Inferior parietal cortex (tissue), 1 donor: ENCODE data around the gene ELOA.
"Not testable (repeated sequence)": the region's sequence is repeated elsewhere in the genome, so short reads cannot be mapped to it uniquely, and the experiment has no call there.

ENCODE experiments used
- DNase-seq: peaks from one replicate; pipeline ENCODE4 v3.0.0-alpha.2; 2016; ENCODE audit errors: extremely low spot score

ELOA gene

DNA sequence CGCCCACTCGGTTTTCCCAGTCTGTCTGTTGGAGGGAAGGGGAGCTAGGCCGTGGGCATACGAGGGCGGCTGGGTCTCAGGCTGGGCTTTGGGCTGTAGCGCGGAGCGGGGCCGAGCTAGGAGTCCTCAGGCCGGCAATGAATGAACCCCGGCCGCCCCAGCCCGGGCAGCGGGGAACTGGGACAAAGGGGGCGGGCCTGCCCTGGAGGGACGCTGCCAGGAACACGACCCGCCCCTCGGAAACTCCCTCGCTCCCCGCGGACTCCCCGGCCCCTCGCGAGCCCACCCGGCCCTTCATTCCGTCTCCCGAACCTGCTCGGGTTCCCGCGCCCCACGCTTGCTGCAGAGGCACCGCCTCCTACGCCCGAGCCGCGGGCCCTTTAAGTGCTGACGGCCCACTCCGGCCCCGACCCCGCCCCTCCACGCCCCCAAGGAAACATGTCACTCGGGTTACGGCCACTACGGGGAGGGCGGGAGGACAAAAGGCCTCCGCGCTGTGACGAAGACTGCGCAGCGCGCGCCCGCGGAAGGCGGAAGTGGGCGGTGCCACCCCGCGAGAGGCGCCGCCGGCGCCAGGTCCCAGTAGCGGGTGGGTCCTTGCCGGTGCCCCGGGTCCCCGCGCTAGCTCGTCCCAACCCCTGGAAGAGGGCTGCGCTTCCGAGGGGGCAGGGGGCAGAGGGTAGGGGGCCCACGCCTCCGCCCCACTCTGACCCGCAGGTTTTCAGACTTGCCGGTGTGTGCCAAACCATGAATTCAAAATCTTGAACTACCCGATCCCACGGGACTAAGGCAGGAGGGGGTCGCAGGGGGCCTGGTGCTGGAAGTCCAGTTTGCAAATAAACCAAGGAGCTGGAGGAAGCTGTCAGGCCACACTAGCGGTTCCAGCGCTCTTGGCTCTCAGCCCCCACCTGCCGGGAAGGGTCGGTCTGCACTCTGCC, 57.4 kb downstream of the ELOA start, which contains the start of gene GALE:
GALE (minus strand) TSS at position 355 of the 938 bp plus-strand sequence. CDS start 1,747 bp downstream, outside the sequence.
- DNase-seq: peak; percentile 95

DNA sequence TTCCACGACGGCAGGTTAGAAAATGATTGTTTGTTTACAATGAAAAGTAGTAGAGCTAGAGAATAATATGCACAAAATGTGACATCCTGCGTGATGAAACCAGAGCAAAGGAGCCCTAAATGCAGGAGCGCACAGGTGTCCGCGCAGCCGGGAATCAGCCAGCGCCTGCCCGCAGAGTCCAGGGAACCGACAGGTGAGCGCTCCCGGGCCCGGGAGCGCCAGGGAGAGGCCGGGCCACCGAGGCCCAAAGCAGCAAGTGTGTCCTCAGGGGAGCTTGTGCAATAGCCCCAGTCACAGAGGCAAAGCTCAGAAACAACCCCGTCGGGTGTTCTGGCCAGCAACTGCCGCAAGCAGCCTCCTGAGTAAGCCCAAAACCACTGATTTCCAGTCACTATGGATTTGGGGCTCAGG, 58.1 kb downstream of the ELOA start:
- DNase-seq: no peak

DNA sequence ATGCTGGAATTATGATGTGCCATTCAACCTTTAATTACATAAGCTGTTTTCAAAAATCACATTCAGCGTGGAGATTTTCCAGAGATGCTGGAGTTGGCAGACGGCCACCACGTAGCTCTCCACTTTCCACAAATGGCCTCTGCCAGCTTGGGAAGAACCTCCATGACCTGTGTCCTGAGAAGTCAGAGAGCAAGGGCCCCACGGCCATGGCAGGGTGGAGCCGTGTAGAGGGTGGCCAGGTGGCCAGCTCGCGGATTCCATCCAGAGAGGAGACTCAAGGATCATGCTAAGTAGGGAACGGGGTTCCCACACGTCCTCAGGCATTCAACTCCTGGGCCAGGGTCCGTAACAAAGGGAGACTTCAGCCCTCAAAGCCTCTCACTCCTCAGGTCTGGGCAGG, 58.6 kb downstream of the ELOA start:
- no peak for DNase-seq

DNA sequence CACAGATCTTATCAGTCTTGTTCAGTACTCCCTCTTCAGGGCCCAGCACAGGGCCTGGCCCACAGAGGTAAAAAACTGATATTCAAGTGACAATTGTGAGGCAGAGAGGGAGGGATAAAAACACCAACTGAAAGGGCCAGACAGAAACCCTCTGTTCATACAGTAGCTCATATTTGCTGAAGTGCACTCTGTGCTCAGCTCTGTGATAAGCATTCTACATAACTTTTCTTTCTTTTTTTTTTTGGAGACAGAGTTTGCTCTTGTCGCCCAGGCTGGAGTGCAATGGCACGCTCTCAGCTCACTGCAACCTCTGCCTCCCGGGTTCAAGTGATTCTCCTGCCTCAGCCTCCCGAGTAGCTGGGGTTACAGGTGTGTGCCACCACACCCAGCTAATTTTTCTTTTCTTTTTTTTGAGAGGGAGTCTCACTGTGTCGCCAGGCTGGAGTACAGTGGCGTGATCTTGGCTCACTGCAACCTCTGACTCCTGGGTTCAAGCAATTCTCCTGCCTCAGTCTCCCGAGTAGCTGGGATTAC, 59.6 kb downstream of the ELOA start:
- DNase-seq: not testable (repeated sequence)

DNA sequence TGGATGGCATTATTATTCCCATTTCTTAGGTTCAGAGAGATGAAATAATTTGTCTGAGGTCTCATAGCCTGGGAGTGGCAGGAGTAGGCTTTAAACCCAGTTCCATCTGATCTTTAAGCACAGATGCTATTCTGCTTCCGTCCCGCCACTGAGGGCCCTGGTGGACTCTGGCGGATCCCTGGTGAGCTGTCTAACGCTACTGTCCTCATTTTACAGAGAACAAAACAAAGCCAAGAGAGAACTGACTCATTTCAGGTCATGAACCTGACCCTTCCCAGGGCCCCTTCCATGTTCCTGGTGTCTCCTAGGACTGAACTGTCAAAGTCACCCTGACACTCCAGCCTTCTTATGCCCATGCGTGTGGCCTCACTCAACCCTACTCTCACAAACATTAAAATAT, 60.4 kb downstream of the ELOA start:
- no peak for DNase-seq

DNA sequence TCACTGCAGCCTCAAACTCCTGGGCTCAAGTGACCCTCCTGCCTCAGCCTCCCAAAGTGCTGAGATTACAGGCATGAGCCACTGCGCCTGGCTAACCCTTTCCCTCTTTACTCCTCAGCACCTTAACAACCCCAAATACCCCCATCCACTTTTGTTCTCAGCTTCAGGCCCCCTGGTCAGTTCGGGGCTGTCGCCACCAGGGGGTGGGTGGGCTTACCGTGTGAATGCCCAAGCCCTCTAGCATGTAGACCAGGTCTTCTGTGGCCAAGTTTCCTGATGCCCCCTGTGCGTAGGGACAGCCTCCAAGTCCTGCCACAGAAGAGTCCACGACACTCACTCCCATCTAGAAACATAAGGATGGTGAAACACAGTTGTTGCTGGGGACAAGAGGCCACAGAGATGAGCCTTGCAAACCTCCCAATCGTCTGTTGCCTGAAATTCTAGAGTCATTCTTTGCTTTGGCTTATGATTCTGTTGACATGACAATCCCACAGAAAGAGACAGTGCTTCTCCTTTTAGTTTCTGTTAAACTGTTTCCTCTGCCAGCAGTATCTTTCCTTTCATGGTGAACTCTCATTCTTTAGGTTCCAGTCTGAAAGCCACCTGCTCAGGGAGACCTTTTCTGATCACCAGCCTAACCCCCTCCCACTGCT, 61.0 kb downstream of the ELOA start:
- no peak for DNase-seq

DNA sequence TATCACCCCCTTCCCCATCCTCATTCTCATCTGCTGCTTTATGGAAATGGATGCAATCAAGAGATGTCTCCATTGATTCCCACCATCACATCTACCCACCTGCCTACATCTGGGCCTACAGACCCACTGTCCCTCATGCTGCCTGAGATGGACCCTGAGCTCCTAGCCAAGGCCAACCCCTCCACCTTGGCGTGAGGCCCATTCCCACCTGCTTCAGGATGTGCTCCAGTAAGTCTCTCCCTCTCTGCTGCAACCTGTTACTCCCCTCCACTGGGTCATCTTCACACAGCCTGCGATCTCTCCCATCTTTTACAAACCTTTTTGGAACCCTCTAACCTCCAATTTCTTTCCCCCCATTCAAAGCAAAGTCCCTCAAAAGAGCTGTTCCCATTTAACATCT, 61.8 kb downstream of the ELOA start:
- no peak for DNase-seq

DNA sequence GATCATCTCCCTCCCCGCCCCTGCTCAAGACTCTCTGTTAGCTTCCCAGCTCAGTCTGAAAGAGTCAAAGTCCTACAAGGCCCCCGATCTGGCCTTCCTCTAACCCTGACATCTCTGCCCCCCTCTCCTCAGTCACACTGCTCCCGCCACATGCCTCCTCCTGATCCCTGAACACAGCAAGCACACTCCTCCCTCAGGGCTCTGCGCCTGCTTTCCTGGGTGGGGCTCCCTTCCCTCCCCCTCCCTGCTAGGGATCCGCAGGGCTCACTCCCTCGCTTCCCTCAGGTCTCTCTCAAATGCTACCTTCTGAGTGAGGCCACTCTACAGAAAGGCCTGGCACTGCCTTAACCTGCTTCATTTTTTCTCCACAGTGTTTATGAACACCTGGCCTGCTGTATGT, 63.0 kb downstream of the ELOA start:
- no peak for DNase-seq

DNA sequence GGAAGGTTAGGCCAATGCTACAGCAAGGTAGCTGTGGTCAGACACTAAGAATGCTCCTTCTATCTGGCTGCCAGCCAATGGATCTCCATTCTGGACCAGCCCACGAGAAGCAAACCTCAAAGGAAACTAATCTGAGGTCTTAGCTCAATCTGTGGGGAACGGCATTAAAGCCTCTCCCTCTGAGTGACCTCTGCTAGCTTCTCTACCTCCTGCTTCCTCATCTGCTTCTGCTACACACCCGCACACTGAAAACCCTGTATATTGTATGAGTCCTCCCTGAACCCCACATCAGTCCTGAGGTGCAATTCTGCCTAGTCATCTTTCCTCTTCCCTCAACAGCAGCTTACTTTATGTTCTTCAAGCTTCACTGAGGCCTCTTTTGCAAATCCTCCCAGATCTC, 64.2 kb downstream of the ELOA start:
- DNase-seq: no peak

DNA sequence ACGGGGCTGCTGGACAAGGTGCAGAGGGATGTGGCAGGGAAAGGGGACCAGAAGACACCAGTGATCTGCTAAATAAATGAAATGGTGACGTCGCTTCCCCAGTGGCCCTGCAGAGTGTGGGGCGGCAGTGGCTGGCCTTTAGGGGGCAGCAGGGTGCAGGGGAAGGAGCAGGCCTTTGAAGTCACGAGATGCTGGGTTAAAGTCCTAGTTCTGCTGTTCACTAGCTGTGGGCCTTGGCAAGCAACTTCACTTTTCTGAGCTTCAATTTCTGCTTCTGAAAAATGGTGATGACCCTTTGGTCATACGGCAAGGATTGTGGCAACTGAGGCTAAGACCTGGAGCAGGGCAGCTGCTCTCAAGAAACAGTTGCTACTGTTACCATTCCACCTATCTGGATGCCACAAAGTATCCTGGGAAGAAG, 66.5 kb downstream of the ELOA start:
- peak; percentile 64 for DNase-seq

DNA sequence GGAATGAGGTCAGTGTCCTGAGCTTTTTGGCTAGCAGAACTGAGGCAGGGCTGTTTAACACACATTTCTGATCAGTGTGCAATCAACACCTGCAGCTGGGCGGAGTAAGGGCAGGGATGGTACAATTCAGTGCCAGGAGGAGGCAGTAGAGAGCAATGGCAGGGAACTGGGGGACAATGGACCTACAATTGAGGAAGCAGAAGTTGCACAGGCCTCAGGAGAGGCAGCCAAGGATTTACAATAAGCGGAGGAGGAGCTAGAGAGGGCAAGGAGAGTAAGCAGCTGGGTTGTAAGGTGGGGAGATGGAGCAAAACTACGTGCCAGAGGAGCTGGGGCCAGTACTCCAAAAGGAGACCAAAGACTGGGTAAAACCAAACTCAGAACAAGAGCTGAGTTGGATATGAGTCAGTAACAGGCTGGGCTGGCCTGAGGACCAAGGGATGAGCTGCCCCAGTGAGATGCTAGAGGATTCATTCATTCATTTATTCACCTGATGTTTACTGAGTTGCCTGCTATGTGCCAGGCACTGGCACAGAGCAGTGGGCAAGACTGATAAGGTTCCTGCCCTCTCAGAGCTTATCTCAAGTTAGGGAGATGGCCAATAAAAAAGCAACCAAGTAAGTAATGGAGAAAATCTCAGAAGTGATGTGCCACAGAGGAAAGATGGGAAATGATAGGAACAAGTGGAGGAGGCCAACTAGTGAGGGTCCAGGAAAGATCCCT, 67.7 kb downstream of the ELOA start:
- peak; percentile 49 for DNase-seq
